GM12872 (cell line): Measurements from ENCODE around the gene LIPC.

Source experiments
- CTCF ChIP-seq: IDR thresholded peaks from 3 replicates; pipeline ENCODE4 v1.5.1; 2011; ENCODE audit warnings: low read depth, mild to moderate bottlenecking, low read length, moderate library complexity; ENCODE audit not compliant: insufficient read depth

LIPC gene

GRCh38 chr15:58457466-58457965 is 25.7 kb downstream of the LIPC start:
- no peak for TF ChIP-seq CTCF

- no peak for TF ChIP-seq CTCF
Observed at GRCh38 chr15:58458076-58458475, 26.3 kb downstream of the LIPC start.

- no peak for TF ChIP-seq CTCF
Observed at GRCh38 chr15:58459045-58459444, 27.3 kb downstream of the LIPC start.

GRCh38 chr15:58459560-58459959 is 27.8 kb downstream of the LIPC start:
- no peak for TF ChIP-seq CTCF

GRCh38 chr15:58460116-58460790 is 28.5 kb downstream of the LIPC start:
- no peak for TF ChIP-seq CTCF

GRCh38 chr15:58460872-58461271 is 29.1 kb downstream of the LIPC start:
- TF ChIP-seq CTCF = no peak

GRCh38 chr15:58462547-58462946 is 30.8 kb downstream of the LIPC start:
- TF ChIP-seq CTCF = no peak
